Loucy (cell line): ENCODE data around the gene GGA1.

Source experiments
- CTCF ChIP-seq: fragments of 200-600 bp; sonication (generic); conservative IDR thresholded peaks from 2 replicates; pipeline ENCODE4 v1.5.1; 2014; ENCODE audit warnings: mild to moderate bottlenecking, antibody characterized with exemption, low read length
- EZH2phosphoT487 ChIP-seq: fragments of 200-600 bp; IDR thresholded peaks from 2 replicates; pipeline ENCODE4 v1.6.1; 2018; ENCODE audit warnings: antibody characterized with exemption, mild to moderate bottlenecking, moderate library complexity, borderline replicate concordance

DNA sequence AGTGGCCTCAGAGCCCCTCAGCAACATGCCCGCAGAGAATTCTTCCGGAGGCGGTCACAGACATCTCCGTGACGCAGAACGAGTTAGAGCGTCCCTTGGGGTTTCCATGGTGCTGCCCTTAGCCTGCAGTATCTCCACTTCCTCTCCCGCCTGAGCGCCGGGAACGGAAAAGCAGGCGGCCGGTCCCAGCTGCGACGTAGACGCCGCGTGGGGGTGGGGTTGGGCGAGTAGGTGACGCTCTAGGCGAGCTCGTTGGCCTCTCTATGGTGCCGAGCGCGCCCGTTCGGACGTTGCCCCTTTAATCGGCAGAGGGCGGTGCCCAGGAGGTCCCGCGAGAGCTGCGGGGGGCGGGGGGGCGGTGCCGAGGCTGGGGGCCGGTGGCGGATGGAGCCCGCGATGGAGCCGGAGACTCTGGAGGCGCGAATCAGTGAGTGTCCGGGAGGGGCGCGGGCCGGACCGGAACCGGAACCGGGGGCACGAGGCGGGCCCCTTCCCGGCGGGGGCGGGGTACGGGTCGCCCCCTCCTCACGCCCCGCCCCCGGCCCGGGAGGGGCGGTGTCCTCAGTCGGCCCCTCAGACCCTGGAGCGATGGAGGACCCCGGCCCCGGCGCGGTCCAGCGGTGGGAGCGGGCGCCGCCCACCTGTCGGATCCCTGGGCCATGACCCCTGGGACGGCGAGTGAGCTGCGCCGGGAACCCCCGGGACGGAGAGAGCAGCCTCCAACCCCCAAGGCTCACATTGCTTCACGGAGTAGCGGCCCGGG is at the start of gene GGA1:
- TF ChIP-seq CTCF (no peak), EZH2phosphoT487 (no peak)
